HG03521 (cell line): ENCODE data around the gene NLRP10.

ENCODE experiments used
- ATAC-seq: cut with Tn5 transposase; IDR thresholded peaks from one replicate; pipeline ENCODE4 v1.9.1; 2021; ENCODE audit warnings: mild to moderate bottlenecking, moderate library complexity; ENCODE audit not compliant: unreplicated experiment

Gene NLRP10

DNA sequence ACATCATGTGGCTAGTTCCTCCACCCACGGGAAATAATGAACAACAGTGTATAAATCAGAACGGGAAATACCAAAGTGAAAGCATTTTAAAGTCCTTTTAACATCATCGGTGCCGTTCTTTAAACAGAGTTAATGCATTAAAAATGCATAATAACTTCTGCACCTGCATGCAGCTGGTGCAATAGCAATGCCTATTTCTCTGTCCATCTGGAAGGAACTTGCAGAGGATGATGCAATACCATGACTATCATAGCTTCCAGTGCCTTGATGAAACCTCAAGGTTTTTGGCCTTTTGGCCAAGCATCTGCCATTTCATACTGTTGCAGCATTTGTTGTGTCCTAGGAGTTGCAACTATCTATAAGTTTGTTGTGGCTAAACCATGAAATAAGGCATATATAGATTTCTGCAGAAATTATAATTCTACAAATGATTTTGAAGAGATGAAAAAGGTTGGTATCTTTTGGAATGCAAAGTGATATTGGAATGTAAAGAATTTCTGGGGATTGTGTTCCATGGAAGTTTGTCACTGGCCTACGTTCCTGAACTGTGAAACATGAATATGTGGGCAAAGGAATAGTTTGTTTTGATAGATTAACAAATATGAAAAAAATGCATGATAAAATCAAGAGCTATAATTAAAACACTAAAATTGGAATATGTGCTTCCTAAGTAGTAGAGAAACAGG is 12.1 kb upstream of the NLRP10 start:
- no peak for ATAC-seq

DNA sequence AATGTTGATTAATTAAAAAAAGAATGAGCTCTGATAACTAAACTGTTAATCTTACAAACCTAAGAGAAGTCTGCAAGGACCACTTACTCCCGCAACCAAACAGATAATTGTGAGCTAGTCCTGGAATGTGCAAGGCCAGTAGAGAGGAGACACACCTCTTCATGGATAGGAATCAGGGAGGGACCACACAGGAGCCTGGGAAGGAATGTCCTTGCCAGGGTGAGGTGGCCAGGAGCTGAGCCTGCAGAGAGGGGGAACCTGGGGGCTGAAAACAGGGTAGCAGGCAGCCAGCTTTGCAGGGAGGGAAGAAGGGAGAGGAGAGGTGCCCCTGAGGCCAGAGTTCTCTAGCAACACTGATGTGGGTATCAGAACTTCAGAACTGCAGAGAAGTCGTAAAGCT is 9.4 kb upstream of the NLRP10 start:
- ATAC-seq = no peak

DNA sequence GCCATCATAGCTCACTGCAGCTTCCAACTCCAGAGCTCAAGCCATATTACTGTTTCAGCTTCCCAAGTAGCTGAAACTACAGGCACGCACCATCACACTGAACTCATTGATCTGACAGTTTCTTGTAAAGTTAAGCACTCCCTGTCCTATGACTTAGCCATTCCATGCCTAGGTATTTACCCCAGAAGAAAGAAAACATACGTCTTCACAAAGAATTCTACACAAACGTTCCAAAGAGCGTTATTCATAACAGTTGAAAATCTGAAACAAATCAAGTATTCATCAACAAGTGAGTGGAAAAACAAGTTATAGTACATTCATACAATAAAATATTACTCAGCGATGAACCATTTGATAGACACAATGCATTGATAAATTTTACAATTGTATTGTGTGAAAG is 7.8 kb upstream of the NLRP10 start:
- ATAC-seq = no peak

DNA sequence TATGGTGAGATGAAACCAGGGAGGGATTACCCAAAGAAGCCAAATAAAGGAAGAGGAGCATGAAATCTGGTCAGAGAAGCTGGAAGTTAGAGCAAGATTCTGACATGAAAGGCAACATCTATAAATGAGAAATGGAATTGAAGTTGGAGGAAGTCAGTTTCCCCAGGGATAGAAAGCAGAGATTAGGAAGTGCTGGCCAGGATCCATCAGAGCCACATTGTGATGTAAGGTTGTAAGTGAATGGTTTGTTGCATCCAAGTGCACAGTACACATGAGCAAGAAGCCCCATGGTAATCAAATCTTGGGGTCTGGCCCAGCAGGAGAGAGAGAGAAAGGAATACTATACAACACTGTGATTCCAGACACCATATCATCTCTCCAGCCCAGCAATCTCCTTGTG is 6.6 kb upstream of the NLRP10 start:
- no peak for ATAC-seq

DNA sequence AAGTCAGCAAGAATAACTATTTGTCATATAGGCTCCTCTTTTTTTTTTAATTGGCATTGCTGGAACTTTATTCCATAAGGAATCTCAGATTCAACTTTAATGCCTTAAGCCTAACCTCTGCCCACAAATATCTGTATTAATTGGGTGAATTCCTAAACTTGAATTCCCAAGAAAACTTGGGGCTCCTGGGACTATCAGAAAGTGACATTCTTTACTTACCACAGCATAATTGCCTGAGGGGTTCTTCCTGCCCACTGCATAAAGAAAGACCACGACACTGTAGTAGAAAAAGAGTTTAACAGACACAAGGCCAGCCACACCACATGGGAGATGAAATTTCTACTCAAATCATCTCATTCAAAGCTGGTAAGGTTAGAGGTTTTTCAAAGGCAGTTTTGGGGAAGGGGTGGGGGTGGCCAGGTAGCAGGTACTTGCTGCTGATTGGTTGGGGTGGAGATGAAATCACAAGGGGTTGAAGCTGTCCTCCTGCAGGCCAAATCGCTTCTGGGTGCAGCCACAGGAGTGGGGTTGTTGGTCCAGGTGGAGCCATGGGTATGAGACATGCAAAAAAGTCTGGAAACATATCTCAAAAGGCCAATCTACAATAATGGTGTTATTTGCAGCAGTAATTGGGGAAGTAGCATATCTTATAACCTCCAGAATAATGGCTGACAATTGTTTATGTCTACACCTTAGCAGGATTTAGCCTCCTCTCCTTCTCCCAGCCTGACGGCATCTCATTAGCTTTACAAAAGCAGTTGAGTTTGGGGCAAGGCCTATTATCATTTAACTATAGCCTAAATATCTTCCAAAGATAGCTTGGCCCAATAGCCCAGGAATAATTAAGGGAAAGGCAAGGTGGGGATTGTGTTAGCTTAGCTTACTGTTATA is 4.8 kb upstream of the NLRP10 start:
- no peak for ATAC-seq

DNA sequence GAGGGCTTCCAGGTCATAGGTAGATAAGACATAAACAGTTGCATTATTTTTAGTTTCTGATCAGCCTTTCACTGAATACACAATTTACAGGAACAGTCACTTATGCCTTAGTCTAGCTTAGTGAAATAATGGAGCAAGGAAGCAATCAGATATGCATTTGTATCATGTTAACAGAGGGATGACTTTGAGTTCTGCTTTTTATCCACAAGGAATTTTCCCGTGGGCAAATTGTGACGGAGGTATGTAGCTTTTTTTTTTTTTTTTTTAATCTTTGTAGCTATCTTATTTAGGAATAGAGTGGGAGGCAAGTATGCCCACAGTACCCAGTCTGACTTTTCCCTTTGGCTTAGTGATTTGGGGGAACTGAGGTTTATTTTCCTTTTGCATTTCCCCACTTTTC is 3.4 kb upstream of the NLRP10 start:
- ATAC-seq = no peak

DNA sequence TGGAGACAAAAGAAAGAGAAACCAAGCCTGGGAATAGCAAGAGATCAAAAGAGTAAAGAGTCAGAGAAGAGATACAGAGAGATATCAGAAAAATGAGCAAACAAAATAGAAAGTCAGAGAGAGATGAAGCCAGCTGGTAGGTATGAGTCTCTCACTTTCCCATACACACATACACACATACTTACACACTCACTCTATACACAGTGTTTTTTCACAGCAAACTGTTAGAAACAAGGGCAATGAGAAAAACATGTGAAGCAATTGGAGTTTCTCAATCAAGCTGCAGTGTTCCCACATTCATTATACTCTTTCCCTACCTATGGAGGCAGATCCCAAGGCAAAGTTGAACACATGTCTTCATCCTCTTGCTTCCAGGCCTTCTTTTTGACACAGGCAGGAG is 2.6 kb upstream of the NLRP10 start:
- ATAC-seq = no peak

DNA sequence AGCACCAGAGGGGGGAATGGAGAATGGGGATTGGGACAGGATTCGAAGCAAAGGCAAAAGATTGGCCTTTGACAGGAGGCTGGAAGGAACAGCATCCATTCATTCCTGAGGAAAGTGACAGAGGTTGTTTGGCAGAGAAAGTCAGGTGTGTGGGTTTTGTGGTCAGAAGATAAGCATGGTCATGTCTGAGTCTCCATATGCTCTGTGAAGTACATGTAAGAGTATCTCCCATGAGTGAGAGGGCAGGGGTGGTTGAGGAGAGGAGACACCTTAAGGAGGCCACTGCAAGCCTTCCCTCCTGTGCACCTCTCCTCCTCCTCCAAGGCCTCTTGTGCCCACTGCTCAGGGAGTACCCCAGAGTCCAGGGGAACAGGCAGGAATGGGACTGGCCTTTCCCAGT is 1.9 kb upstream of the NLRP10 start:
- ATAC-seq = no peak

DNA sequence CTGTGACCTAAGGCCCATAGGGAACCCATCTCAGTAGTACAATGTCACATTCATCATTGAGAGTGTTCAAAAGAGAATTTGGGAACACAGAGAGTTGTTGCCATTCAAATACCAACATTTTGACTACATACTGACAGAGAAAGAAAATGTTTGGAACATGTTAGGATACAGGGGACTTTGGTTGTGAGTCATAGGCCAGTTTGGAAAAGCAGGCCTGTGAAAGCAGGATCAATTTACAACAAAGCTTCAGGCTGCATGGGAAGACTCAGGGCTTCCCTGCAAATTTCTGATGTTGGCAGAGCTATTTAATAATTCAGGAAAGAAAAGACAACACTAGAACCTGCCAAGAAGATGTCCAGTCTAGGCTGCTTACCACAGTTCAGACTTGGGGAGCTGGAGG is 374 bp downstream of the NLRP10 start:
- no peak for ATAC-seq

DNA sequence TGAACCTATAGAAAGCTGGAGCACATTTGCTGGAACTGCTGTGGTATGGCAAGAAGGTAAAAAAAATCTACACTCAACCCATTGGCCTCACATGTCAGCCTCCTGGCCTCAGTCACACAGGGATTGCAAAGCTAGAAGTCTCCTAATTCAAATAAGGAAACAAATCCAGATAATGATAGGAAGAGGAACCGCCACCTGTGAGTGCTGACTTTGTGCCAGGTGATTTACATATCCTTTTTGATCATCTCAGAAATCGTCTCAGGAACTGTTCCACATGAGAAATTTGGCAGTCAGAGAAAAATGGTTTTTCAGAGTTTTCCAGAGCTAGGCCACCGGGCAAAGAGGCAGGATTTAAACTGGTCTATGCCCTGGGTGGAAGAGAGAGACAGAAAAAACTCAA is 986 bp downstream of the NLRP10 start:
- no peak for ATAC-seq

DNA sequence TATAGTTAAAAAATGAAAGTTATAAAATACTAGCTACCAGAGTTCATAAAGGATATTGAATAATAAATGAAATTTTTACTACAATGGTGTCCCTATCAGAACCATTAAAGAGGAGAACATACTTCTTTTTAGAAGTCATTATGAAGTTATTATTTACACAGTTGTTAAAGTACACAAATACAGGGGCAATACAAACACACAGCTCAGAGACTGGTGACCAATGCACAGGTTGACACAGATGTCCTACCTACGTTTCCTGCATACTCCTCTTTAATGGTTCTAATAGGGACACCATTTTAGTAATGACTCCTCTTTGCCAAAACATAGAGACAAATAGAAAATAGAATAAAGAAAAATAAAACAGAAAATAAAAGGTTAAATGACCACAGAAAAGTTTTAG is 10.1 kb downstream of the NLRP10 start:
- no peak for ATAC-seq

DNA sequence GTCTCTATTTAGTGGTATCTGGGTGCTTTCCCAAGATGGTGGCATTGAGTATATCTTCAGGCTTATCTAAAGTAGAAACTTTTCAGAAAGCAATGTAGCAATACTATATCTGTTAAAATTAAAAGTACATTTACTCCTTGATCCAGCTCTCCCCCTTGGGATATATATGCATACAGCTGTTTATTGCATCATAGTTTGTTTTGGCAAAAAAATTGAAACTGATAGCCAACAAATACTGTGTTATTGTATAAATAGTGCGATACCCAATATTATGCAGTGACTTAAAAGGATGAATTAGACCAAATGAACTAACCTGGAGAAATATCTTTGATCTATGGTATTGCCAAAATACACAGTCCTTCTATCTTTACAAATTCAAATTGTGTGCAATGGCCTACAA is 15.3 kb downstream of the NLRP10 start:
- no peak for ATAC-seq

DNA sequence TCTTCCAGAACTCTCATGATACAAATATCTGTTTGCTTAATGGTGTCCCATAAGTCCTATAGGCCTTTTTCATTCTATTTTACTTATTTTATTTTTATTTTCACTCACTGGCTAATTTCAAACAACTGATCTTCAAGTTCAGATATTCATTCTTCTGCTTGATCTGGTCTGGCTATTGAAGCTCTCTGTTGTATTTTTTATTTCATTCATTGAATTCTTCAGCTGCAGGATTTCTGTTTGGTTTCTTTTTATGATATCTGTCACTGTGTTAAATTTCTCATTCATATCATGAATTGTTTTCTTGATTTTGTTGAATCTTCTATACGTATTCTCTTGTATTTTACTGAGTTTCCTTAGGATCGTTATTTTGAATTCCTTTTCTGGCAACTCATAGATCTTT is 21.1 kb downstream of the NLRP10 start:
- no peak for ATAC-seq

DNA sequence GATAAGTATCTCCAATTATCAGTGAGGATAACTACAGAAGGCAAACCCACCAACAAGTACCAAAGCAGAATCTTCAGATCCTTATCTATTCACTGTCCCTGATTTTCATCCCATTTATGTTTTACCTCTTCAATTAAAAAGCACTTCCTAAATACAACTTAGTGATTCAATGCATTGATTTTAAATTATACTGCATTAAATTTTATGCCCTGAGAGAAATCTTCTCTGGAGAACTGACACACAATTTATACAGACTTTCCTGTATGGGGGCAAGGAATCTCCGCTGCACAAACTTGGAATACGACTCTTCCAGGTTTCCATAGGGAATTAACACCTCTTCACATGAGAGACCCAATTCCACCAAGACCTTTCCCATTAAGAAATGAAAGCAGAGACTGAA is 23.6 kb downstream of the NLRP10 start, which contains the start of gene OR10A3:
TSS of gene OR10A3 (minus strand) at position 101 of the 400 bp plus-strand sequence. CDS start 2,188 bp downstream, outside the sequence.
- ATAC-seq = no peak

DNA sequence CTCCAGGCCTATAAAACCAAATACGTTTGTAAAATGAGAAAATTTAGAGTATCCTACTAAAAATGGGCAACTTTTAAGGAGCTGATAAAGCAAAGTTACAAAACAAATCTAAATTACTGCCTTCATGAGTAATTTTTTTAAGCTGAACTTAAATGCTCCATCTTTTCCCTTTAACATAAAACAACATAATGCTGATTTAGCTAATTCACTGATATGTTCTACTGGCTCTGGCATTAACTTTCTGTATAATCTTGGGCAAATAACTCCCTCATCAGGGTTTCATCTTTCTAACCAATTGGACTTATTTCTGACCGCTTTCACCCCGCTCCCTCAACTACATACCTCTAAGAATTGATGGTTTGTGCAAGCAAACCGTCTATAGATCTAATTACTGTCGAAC is 24.1 kb downstream of the NLRP10 start:
- no peak for ATAC-seq

DNA sequence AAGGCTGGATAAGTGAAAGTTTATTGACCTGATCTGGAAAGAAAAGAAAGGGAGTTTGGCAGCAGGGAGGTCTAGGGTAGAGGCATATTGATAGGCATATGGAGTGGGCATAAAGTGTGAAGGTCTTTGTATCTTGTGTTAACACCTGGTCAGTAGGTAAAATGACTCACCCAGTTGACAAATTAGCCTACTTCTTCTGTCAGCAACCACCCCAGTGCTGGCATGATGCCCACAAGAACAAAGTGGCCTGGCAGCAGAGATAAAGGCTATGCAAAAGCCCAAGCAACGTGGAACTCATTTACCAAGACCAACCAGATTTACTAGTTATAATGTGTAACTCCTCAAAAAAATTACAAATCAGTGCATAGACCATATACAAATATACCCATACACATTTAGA is 28.6 kb downstream of the NLRP10 start:
- ATAC-seq = no peak

DNA sequence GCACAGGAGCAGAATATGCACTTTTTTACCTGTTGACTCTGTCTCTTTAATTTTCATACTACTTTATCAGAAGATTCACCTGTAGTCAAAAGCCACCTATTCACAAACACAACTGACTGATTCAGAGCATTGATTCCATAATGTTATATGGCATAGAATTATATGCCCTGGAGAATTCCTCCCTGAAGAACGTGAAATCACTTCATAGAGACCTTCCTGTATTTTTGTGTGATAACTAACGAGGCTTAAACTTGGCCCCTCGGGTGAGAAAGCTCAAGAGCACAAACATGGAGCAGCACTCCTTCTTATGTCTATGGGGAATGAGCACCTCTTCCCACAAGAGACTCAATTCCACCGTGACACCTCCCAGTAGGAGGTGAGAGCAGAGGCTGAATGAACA is 34.1 kb downstream of the NLRP10 start, which contains the start of gene OR10A6:
TSS of gene OR10A6 (minus strand) at position 101 of the 400 bp plus-strand sequence. CDS start 2,606 bp downstream, outside the sequence.
- no peak for ATAC-seq

DNA sequence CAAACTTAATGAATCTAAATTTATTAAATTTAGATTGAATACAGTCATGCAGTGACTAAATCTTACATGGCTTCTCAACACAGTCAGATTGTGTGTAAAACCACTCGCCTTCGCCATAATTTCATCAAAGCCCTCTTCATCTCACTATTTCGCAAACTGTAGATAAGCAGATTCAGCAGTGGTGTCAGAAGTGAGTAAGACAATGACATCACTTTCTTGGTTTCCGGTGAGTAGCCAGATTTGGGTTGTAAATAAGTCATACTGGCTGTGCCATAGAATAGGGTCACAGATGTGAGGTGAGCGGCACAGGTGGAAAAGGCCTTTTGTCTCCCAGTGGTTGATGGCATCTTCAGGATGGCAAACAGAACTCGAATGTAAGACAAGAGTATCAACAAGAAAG is 37.6 kb downstream of the NLRP10 start:
- ATAC-seq = no peak

DNA sequence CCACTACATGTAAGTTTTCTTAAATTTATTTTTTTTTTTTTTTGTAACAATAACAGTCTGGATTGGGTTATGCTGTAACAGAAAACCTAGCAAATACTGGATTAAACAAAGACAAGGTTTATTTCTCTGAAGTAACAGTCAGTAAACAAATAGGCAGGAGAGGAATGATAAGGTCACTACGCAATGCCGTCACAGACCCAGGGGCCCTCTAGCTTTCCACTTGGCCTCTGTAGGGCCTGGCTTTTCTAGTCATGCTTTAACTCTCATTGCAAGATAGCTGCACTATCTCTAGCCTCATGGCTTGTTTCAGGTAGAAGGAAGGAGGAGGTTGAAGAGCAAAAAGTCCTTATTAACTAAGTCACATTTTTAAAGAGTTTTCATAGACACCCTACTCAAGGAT is 40.7 kb downstream of the NLRP10 start:
- no peak for ATAC-seq

DNA sequence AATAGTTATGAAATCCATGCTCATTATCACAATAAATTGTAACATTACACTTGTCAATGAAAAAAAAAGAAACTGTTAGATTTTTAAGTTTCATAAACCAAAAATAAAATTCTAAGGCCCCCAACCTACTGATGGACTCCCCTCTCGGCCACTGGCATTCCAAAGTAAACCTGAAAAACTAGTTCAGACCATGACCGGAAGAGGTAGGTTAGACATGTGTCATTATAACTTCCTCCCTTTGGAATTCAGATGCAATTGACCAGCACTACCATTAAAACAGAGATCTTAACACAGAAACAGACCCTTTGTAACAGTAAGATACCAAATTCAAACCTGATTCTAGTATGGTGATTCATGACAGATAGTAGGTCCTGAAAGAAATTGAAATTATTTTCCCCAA is 47.1 kb downstream of the NLRP10 start:
- no peak for ATAC-seq
